Memory B cell (primary cell): Measurements from ENCODE around the gene RASSF10.
"Not testable (repeated sequence)": the region's sequence is repeated elsewhere in the genome, so short reads cannot be mapped to it uniquely, and the experiment has no call there.

ENCODE experiments used
- ATAC-seq: fragments of 150-1000 bp; cut with Tn5 transposase; 2 replicates; pipeline ENCODE4 v1.10.0; 2021; ENCODE audit warnings: low read depth, mild to moderate bottlenecking, moderate library complexity
- DNase-seq, 2 donors: peaks; one replicate each; pipeline ENCODE4 v3.0.0; 2022; ENCODE audit warnings: low spot score in 2 of 2
- H3K27ac Mint-ChIP-seq: one replicate; pipeline ENCODE4 v1.8.0; 2022; ENCODE audit warnings: mild to moderate bottlenecking, moderate library complexity, mixed read lengths
- H3K27me3 Mint-ChIP-seq: one replicate; pipeline ENCODE4 v1.8.0; 2022; ENCODE audit warnings: mixed read lengths
- H3K36me3 Mint-ChIP-seq: one replicate; pipeline ENCODE4 v1.8.0; 2022; ENCODE audit warnings: mild to moderate bottlenecking, mixed read lengths
- H3K4me1 Mint-ChIP-seq: one replicate; pipeline ENCODE4 v1.8.0; 2022; ENCODE audit warnings: mixed read lengths
- H3K4me3 Mint-ChIP-seq: one replicate; pipeline ENCODE4 v1.8.0; 2022; ENCODE audit warnings: mild to moderate bottlenecking, moderate library complexity, mixed read lengths
- H3K9me3 Mint-ChIP-seq: one replicate; pipeline ENCODE4 v1.8.0; 2022; ENCODE audit warnings: mixed read lengths

Gene RASSF10

GRCh38 chr11:13045089-13045488 is 36.0 kb downstream of the RASSF10 start:
- not testable (repeated sequence) for ATAC-seq, H3K4me3 Mint-ChIP-seq, DNase-seq, H3K4me1 Mint-ChIP-seq, H3K27ac Mint-ChIP-seq, H3K9me3 Mint-ChIP-seq, H3K36me3 Mint-ChIP-seq, H3K27me3 Mint-ChIP-seq

- no peak overlapping the region for H3K27ac Mint-ChIP-seq
- H3K36me3 Mint-ChIP-seq: no peaks in the 10 kb centered on the region
- no peaks in the 10 kb centered on the region for H3K4me1 Mint-ChIP-seq
- peaks cover 3% of the 10 kb centered on the region for H3K27me3 Mint-ChIP-seq
- H3K4me3 Mint-ChIP-seq: no peak overlapping the region
- DNase-seq (no peak), ATAC-seq (no peak)
- peaks cover 3% of the 10 kb centered on the region for H3K9me3 Mint-ChIP-seq
Observed at GRCh38 chr11:13045734-13046133, 36.6 kb downstream of the RASSF10 start.

- H3K4me3 Mint-ChIP-seq: no peak overlapping the region
- no peak overlapping the region for H3K27ac Mint-ChIP-seq
- ATAC-seq (no peak), DNase-seq (no peak)
- no peaks in the 10 kb centered on the region for H3K36me3 Mint-ChIP-seq
- peaks cover 3% of the 10 kb centered on the region for H3K9me3 Mint-ChIP-seq
- no peaks in the 10 kb centered on the region for H3K4me1 Mint-ChIP-seq
- peaks cover 3% of the 10 kb centered on the region for H3K27me3 Mint-ChIP-seq
Observed at GRCh38 chr11:13046637-13047570, 37.8 kb downstream of the RASSF10 start.

GRCh38 chr11:13047884-13048283 is 38.8 kb downstream of the RASSF10 start:
- DNase-seq (no peak), ATAC-seq (no peak)
- Mint-ChIP-seq H3K4me1 (no peaks in the 10 kb centered on the region), H3K9me3 (peaks cover 3% of the 10 kb centered on the region), H3K27me3 (peaks cover 5% of the 10 kb centered on the region), H3K27ac (no peak overlapping the region), H3K36me3 (no peaks in the 10 kb centered on the region), H3K4me3 (no peak overlapping the region)

GRCh38 chr11:13051257-13051656 is 42.1 kb downstream of the RASSF10 start:
- DNase-seq (no peak), ATAC-seq (no peak)
- Mint-ChIP-seq H3K27ac (no peak overlapping the region), H3K36me3 (no peaks in the 10 kb centered on the region), H3K4me3 (no peak overlapping the region), H3K9me3 (peaks cover 3% of the 10 kb centered on the region), H3K4me1 (no peaks in the 10 kb centered on the region), H3K27me3 (peaks cover 8% of the 10 kb centered on the region)

- no peaks in the 10 kb centered on the region for H3K36me3 Mint-ChIP-seq
- H3K9me3 Mint-ChIP-seq: peaks cover 3% of the 10 kb centered on the region
- ATAC-seq (no peak), DNase-seq (no peak)
- H3K27ac Mint-ChIP-seq: no peak overlapping the region
- H3K4me1 Mint-ChIP-seq: no peaks in the 10 kb centered on the region
- peaks cover 11% of the 10 kb centered on the region for H3K27me3 Mint-ChIP-seq
- no peak overlapping the region for H3K4me3 Mint-ChIP-seq
Observed at GRCh38 chr11:13052130-13052571, 43.0 kb downstream of the RASSF10 start.

- DNase-seq: no peak
- no peak overlapping the region for H3K4me3 Mint-ChIP-seq
- no peak for ATAC-seq
- no peak overlapping the region for H3K27ac Mint-ChIP-seq
- peaks cover 11% of the 10 kb centered on the region for H3K27me3 Mint-ChIP-seq
- no peaks in the 10 kb centered on the region for H3K36me3 Mint-ChIP-seq
- H3K4me1 Mint-ChIP-seq: no peaks in the 10 kb centered on the region
- H3K9me3 Mint-ChIP-seq: peaks cover 3% of the 10 kb centered on the region
Observed at GRCh38 chr11:13053255-13053917, 44.3 kb downstream of the RASSF10 start.

- Mint-ChIP-seq H3K4me1 (no peaks in the 10 kb centered on the region), H3K4me3 (no peak overlapping the region), H3K27ac (no peak overlapping the region), H3K9me3 (peaks cover 3% of the 10 kb centered on the region), H3K36me3 (no peaks in the 10 kb centered on the region), H3K27me3 (peaks cover 11% of the 10 kb centered on the region)
- ATAC-seq: no peak
- no peak for DNase-seq
Observed at GRCh38 chr11:13054278-13054677, 45.2 kb downstream of the RASSF10 start.

- Mint-ChIP-seq H3K27me3 (peaks cover 8% of the 10 kb centered on the region), H3K4me3 (no peak overlapping the region), H3K4me1 (no peaks in the 10 kb centered on the region), H3K9me3 (no peaks in the 10 kb centered on the region), H3K36me3 (no peaks in the 10 kb centered on the region), H3K27ac (no peak overlapping the region)
- ATAC-seq: no peak
- no peak for DNase-seq
Observed at GRCh38 chr11:13055200-13055599, 46.1 kb downstream of the RASSF10 start.

- Mint-ChIP-seq H3K36me3 (no peaks in the 10 kb centered on the region), H3K4me3 (no peak overlapping the region), H3K9me3 (peaks cover 7% of the 10 kb centered on the region), H3K27ac (no peak overlapping the region), H3K27me3 (peaks cover 10% of the 10 kb centered on the region), H3K4me1 (no peaks in the 10 kb centered on the region)
- no peak for DNase-seq
- no peak for ATAC-seq
Observed at GRCh38 chr11:13061294-13061990, 52.3 kb downstream of the RASSF10 start.
